Suppressor macrophage treated with lipopolysaccharide for 1 hour (primary cell): ENCODE measurements around the gene FOXL3.
"Not testable (repeated sequence)": the region's sequence is repeated elsewhere in the genome, so short reads cannot be mapped to it uniquely, and the experiment has no call there.

Experiments
- DNase-seq, 3 donors: peaks; one replicate each; pipeline ENCODE4 v3.0.0-alpha.2; 2020 to 2022

The FOXL3 gene

GRCh38 chr7:289756-290553, at the start of gene FOXL3:
TSS of gene FOXL3 (plus strand) at chr7:290170. CDS start at chr7:290170, 0 bp downstream.
- no peak for DNase-seq

GRCh38 chr7:240887-241421, 49.0 kb upstream of the FOXL3 start:
- DNase-seq: no peak

- DNase-seq: no peak
Measured at GRCh38 chr7:241513-241912, 48.5 kb upstream of the FOXL3 start.

GRCh38 chr7:242826-243579, 47.0 kb upstream of the FOXL3 start:
- not testable (repeated sequence) for DNase-seq

- not testable (repeated sequence) for DNase-seq
Measured at GRCh38 chr7:243580-243978, 46.4 kb upstream of the FOXL3 start.

- no peak for DNase-seq
Measured at GRCh38 chr7:244974-245373, 45.0 kb upstream of the FOXL3 start.

GRCh38 chr7:245574-246295, 44.2 kb upstream of the FOXL3 start:
- DNase-seq: no peak

GRCh38 chr7:246451-246850, 43.5 kb upstream of the FOXL3 start:
- no peak for DNase-seq

- no peak for DNase-seq
Measured at GRCh38 chr7:247181-247580, 42.8 kb upstream of the FOXL3 start.

- no peak for DNase-seq
Measured at GRCh38 chr7:247636-248035, 42.3 kb upstream of the FOXL3 start.

GRCh38 chr7:248732-249435, 41.1 kb upstream of the FOXL3 start:
- no peak for DNase-seq

GRCh38 chr7:249989-250388, 40.0 kb upstream of the FOXL3 start:
- DNase-seq: no peak

- DNase-seq: no peak
Measured at GRCh38 chr7:250523-250922, 39.4 kb upstream of the FOXL3 start.

GRCh38 chr7:251005-251404, 39.0 kb upstream of the FOXL3 start:
- no peak for DNase-seq

- DNase-seq: no peak
Measured at GRCh38 chr7:251446-252175, 38.4 kb upstream of the FOXL3 start.

- DNase-seq: no peak
Measured at GRCh38 chr7:252216-252965, 37.6 kb upstream of the FOXL3 start.

- no peak for DNase-seq
Measured at GRCh38 chr7:252981-253380, 37.0 kb upstream of the FOXL3 start.

GRCh38 chr7:253581-254336, 36.2 kb upstream of the FOXL3 start:
- no peak for DNase-seq

GRCh38 chr7:254337-255037, 35.5 kb upstream of the FOXL3 start:
- DNase-seq: no peak

- DNase-seq: no peak
Measured at GRCh38 chr7:255038-255435, 34.9 kb upstream of the FOXL3 start.
